HG03565 (cell line): ENCODE measurements around the gene GNAS.
"Not testable (repeated sequence)": the region's sequence is repeated elsewhere in the genome, so short reads cannot be mapped to it uniquely, and the experiment has no call there.

Experiments
- ATAC-seq: cut with Tn5 transposase; IDR thresholded peaks from one replicate; pipeline ENCODE4 v1.9.1; 2021; ENCODE audit warnings: mild to moderate bottlenecking, moderate library complexity; ENCODE audit not compliant: unreplicated experiment

The GNAS gene

DNA sequence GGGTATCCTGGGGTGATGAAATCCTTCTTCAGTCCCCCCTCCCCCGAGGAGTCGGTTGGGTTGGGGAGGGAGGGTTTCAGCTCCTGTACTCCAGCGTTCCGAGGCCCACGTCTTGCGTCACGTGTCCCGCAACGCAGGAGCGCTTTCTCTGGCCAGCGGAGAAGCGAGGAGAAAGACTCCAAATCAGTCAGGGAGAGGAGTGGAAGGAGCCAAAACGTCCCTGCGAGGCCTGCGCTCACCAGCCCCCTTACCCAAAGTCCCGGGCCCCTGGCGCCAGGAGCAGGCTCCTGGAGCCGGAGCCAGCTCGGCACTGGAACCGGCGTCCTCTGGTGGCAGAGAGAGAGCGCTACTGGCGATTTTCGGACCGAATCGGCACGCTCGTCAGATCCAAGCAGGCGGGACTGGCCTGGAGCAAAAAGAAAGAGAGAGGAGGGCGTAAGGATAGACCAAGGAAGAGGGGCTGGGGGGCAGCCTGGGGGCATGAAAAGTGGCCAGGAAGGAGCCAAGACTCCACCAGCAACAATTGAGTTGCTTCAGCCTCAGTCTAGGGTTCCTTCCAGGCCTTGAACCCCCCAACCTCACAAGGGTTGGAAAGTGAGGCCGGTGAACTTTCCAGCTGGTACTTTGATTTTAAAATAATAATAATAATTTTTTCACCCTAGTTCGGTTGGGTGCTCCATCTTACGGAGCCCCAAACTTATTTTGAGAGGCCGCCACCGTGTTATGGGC, at the start of gene GNAS:
TSS of gene GNAS (plus strand) at position 174 of the 729 bp plus-strand sequence.
- ATAC-seq, result no peak

DNA sequence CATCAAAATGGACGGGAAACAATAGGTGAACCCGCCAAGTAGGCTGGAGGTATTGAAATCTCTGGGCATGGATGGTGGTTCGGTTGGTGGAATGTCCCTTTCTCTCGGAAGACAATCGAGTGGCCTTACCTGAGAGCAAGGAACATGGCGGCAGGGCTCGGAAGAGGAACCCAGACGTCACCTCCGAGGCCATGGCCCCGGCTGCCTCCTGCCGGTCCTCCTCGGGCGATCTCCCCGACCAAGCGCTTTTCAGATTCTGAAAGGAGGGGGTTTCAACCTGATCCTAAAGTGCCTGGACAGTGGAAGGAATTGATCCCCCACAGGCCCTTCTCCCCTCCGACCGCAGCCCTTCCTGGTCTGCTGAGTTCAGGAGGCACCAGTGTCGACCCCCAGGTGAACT, 49.0 kb upstream of the GNAS start:
- ATAC-seq, result no peak

GRCh38 chr20:58807801-58808200, 44.7 kb upstream of the GNAS start:
- ATAC-seq, result no peak

- ATAC-seq, result no peak
Observed at GRCh38 chr20:58808271-58809046, 44.1 kb upstream of the GNAS start.

- ATAC-seq, result no peak
Observed at GRCh38 chr20:58810116-58810878, 42.2 kb upstream of the GNAS start.

- no peak for ATAC-seq
Observed at GRCh38 chr20:58810879-58811250, 41.7 kb upstream of the GNAS start.

- no peak for ATAC-seq
Observed at GRCh38 chr20:58811334-58811733, 41.2 kb upstream of the GNAS start.

- no peak for ATAC-seq
Observed at GRCh38 chr20:58813369-58813768, 39.1 kb upstream of the GNAS start.

GRCh38 chr20:58815448-58815847, 37.1 kb upstream of the GNAS start:
- ATAC-seq, result no peak

GRCh38 chr20:58816051-58816450, 36.5 kb upstream of the GNAS start:
- no peak for ATAC-seq

GRCh38 chr20:58816957-58817651, 35.4 kb upstream of the GNAS start:
- ATAC-seq, result no peak

GRCh38 chr20:58817748-58818147, 34.8 kb upstream of the GNAS start:
- ATAC-seq, result no peak

DNA sequence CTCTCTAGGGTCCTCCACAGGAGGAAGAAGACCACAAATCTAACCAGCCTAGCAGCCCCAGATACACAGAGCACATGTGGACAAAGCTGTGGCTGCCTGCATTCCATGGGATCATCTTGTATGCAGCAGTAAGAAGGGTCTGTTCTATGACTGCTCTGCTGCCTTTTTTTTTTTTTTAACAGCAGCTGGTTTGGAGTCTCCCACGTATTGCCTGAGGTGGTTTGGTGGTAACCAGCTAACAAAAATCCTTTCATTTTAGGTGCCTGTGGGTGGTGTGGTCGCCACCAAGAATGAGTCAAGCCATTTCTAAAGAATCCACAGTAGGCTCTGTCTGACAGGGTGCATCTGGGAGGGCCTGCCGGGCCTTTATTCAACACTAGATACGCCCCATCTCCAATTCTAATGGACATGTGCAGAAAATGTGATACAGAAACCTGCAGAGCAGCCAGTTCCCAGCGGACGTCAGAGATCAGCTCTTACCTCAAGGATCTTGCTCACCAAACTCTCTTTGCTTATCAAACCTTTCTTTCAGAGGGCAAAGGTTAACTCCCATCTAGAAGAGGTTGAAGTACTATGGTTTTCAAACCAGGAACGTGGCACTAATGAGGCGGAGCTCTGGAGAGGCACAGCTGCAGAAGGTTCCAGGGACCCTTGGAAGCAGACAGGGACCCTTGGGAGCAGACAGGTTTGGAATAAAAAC, 33.8 kb upstream of the GNAS start:
- peak; percentile 76 for ATAC-seq

- no peak for ATAC-seq
Observed at GRCh38 chr20:58819921-58820320, 32.6 kb upstream of the GNAS start.

- ATAC-seq, result not testable (repeated sequence)
Observed at GRCh38 chr20:58820515-58820914, 32.0 kb upstream of the GNAS start.

GRCh38 chr20:58822149-58822548, 30.4 kb upstream of the GNAS start:
- no peak for ATAC-seq

DNA sequence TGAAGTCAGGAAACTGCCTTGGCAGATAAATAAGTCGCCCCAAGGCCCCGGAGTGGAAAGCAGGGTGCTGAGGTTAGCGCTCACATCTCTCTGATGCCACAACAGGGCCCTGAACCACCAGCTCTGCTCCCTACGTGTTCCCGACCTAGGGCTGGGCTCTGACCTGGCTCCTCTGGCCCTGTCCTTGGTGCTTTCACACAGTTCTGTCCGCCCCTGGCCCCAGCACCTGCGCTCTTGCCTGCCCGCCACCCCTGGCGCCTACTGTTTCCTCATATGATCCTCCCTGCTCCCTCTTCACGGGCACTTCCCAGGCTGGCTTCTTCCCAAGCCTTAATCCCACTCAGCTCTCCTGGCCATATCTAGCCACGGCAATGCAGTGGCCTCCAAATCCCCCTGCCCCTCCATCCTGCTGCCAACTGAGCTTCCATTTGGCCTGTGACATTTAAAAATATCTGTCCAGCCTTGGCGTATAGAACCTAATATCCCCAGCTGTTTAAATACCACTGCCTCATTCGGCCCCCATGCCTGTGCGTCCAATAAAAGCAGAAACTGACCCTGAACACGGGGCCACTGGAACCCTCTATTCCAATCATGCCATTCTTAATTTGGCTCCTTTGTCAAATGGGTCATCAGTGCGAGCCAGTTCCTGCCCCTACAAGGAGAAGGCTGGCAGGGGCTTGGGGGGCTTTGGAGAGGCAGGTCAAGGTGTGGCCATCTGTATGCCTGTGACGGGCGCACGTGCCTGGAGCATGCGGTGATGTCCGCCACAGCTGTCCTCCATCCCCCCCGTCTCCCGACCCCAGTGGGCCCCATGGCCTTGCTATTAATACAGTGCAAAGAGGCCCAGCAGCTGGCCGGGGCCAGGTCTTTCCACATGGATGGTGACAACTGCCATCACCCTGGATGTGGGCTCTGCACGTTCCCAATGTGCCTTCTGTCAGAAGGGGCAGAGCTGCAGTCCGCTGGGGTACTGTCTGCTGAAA, 29.5 kb upstream of the GNAS start:
- no peak for ATAC-seq

DNA sequence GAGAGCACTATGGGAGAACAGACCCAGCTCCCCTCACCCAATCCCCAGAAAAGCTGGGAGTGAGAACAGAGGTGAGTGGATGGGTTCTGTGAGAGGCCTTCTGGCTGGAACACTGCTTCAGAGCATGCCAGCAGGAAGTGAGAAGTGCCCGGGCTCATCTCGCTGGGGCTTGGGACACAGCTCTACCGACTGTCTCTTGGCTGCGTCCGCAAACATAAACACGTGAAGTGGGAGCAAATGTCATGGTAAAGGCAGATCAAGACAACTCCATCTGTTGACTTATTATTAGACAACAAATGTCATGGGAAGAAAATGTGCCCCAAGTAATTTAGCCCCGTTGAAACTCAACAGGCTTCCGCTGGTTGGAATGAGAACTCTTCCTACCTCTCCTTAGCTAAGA, 27.7 kb upstream of the GNAS start:
- ATAC-seq, result no peak

- no peak for ATAC-seq
Observed at GRCh38 chr20:58825450-58825849, 27.1 kb upstream of the GNAS start.
